GM12801 (cell line): ENCODE data around the gene NOC2L.

ENCODE experiments used
- TF ChIP-seq, protein P1 (sequence below): IDR thresholded peaks from one replicate; pipeline ENCODE4 v1.5.1; 2011; ENCODE audit warnings: control low read depth; ENCODE audit not compliant: insufficient read length; ENCODE audit errors: extremely low read depth

Gene NOC2L

DNA sequence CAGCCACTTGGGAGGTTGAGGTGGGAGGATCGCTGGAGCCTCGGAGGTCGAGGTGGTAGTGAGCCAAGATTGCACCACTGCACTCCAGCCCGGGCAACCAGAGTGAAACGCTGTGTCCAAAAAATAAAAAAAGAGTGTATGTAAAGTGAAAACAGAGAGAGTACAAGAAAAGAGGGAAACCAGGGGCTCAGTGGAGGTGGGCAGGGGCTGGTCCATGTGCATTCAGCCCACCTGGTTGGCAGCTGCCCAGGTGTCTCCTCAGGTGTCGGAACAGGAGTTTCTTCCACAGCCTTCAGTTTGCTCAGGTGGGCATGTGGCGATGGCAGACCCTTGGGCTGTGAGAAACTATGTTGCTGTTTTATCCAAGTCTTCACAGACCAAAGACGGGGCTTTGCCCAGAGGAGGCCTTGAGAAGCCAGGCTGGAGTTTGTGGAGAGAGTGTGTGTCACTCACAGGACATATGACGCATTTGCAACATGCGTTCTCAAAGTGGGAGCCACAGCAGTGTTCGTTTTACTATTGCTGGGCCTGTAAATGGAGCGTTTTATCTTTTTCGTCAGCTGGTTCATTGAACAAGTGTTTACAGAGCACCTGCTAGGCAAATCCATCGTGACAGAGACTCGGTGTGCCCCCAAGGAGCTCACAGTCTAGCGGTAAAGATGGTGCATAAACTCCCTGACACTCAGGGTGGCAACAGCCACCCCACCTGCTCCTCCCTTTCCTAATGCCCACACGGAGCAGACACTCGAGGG, 57.8 kb downstream of the NOC2L start:
- TF ChIP-seq, protein P1, sequence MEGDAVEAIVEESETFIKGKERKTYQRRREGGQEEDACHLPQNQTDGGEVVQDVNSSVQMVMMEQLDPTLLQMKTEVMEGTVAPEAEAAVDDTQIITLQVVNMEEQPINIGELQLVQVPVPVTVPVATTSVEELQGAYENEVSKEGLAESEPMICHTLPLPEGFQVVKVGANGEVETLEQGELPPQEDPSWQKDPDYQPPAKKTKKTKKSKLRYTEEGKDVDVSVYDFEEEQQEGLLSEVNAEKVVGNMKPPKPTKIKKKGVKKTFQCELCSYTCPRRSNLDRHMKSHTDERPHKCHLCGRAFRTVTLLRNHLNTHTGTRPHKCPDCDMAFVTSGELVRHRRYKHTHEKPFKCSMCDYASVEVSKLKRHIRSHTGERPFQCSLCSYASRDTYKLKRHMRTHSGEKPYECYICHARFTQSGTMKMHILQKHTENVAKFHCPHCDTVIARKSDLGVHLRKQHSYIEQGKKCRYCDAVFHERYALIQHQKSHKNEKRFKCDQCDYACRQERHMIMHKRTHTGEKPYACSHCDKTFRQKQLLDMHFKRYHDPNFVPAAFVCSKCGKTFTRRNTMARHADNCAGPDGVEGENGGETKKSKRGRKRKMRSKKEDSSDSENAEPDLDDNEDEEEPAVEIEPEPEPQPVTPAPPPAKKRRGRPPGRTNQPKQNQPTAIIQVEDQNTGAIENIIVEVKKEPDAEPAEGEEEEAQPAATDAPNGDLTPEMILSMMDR, result no peak

DNA sequence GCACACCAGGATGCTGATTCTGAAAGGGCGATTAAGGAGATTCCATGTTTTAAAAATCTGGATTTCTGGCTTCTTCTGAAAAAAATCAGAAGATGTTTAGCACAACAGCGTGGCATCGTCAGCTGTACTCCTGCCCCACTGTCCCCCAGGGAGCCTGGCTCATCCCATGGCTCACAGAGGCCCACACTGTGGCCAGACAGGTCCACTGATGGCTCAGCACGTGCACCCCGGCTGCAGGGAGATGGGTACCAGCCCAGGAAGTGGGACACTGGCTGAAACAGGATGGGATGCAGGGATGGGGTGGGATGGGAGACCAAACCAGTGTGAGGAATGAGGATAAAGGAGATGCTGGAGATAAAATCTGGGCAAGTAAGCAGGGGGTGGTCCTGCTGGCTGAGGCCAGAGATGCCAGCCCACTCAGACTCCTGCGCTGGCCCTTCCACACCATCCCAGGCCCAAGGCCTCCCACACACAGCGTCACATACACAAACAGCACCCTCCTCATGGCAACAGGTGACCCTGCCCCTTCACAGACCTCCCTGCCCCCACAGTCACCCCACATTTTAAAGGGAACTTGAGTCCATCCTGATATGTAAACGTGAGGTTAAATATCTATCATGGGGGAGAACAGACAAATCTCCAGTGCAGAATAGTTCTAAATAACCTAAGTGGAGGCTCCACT, 59.3 kb downstream of the NOC2L start:
- TF ChIP-seq, protein P1, result no peak

DNA sequence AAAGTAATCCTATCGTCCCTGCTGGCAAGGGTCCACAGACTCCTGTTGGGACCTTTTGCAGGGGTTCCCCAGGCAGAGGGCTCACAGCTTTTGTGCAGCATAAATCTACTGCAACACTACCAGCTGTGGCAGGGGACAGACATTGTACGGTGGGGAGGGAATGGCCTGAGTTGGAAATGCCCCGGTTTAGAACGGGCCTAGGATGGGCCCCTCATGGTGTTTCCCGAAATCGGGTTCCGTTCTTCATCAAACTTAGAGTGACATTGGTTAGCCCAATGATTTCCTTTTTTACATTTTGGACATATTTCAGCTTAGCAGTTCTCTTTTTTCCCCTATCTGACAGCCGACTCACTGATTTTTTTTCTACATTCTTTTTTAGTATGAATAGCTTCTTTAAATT, 61.8 kb downstream of the NOC2L start:
- TF ChIP-seq, protein P1, result no peak
